HepG2 (cell line): ENCODE results near the gene ZBP1. TPM values are rescaled to one million over a fixed set of nuclear protein-coding genes. Genes with fewer than 3 reads are reported as not detected.

Experiments
- AKAP8 ChIP-seq: sonication (generic); formaldehyde crosslinking; IDR thresholded peaks from 2 replicates; pipeline ENCODE4 v1.5.1; 2020; ENCODE audit warnings: mild to moderate bottlenecking, missing genetic modification reagents
- CBX2 ChIP-seq, 2 experiments: fragments of 200-600 bp in 1 of 2; sonication (generic); formaldehyde crosslinking in 1 of 2; IDR thresholded peaks; 2 replicates each; pipeline versions ENCODE4 v1.7.0 to v1.8.1; 2018 to 2022; ENCODE audit warnings: low read depth in 2 of 2, low read length in 1 of 2, mild to moderate bottlenecking in 1 of 2, missing genetic modification reagents in 1 of 2
- CEBPG ChIP-seq: IDR thresholded peaks from 2 replicates; pipeline ENCODE4 v1.6.1; 2016
- CREB1 ChIP-seq, 2 experiments: fragments of 450-650 bp in 1 of 2; IDR thresholded peaks; 2 replicates each; pipeline ENCODE4 v1.6.1; 2016 to 2017; ENCODE audit warnings: control low read depth in 1 of 2, mild to moderate bottlenecking in 1 of 2, missing compliant biosample characterization in 1 of 2, missing genetic modification characterization in 1 of 2
- DBP ChIP-seq: sonication (generic); formaldehyde crosslinking; IDR thresholded peaks from 2 replicates; pipeline ENCODE4 v1.4.0; 2020; ENCODE audit warnings: missing genetic modification reagents; ENCODE audit errors: not compliant biosample characterization
- DR1 ChIP-seq: sonication (generic); formaldehyde crosslinking; IDR thresholded peaks from 2 replicates; pipeline ENCODE4 v1.8.0; 2021; ENCODE audit warnings: mild to moderate bottlenecking, missing genetic modification reagents, inconsistent platforms
- HNF1A ChIP-seq, 2 experiments: sonication (generic) in 1 of 2; formaldehyde crosslinking in 1 of 2; IDR thresholded peaks; 2 replicates each; pipeline versions ENCODE4 v1.4.0 to v1.6.1; 2016 to 2020; ENCODE audit warnings: borderline replicate concordance in 1 of 2, low read depth in 1 of 2, mild to moderate bottlenecking in 1 of 2, missing genetic modification reagents in 1 of 2
- HNRNPH1 ChIP-seq: fragments of 200-400 bp; formaldehyde crosslinking; optimal IDR thresholded peaks from 2 replicates; pipeline ENCODE3; 2017; ENCODE audit warnings: mild to moderate bottlenecking, low read depth, low read length
- KDM4B ChIP-seq: sonication (generic); formaldehyde crosslinking; IDR thresholded peaks from 2 replicates; pipeline ENCODE4 v1.4.0; 2020; ENCODE audit warnings: missing genetic modification reagents
- KMT2B ChIP-seq: IDR thresholded peaks from 2 replicates; pipeline ENCODE4 v1.6.1; 2016; ENCODE audit warnings: missing genetic modification reagents, missing compliant biosample characterization
- MIXL1 ChIP-seq: IDR thresholded peaks from 2 replicates; pipeline ENCODE4 v1.6.1; 2016
- MTA1 ChIP-seq: sonication (generic); formaldehyde crosslinking; IDR thresholded peaks from 2 replicates; pipeline ENCODE4 v1.4.0; 2020; ENCODE audit warnings: missing genetic modification reagents, mild to moderate bottlenecking, borderline replicate concordance
- MTF1 ChIP-seq: sonication (generic); formaldehyde crosslinking; IDR thresholded peaks from 2 replicates; pipeline ENCODE4 v1.5.0; 2020; ENCODE audit warnings: missing genetic modification reagents
- NR2F6 ChIP-seq, 2 experiments: IDR thresholded peaks; 2 replicates each; pipeline ENCODE4 v1.6.1; 2016; ENCODE audit warnings: antibody characterized with exemption in 1 of 2, mild to moderate bottlenecking in 1 of 2
- SP140L ChIP-seq: sonication (generic); formaldehyde crosslinking; IDR thresholded peaks from 2 replicates; pipeline ENCODE4 v1.4.0; 2020; ENCODE audit warnings: missing genetic modification reagents, borderline replicate concordance
- TCF12 ChIP-seq, 2 experiments: fragments of 450-650 bp in 1 of 2; sonication (generic) in 1 of 2; formaldehyde crosslinking in 1 of 2; IDR thresholded peaks; 2 replicates each; pipeline versions ENCODE4 v1.6.1 to v1.8.0; 2017 to 2022; ENCODE audit warnings: antibody characterized with exemption in 1 of 2, mild to moderate bottlenecking in 1 of 2, missing genetic modification reagents in 1 of 2, moderate library complexity in 1 of 2
- TFE3 ChIP-seq: IDR thresholded peaks from 2 replicates; pipeline ENCODE4 v1.6.1; 2016
- ZNF232 ChIP-seq: sonication (generic); formaldehyde crosslinking; IDR thresholded peaks from 2 replicates; pipeline ENCODE4 v1.4.0; 2020; ENCODE audit warnings: missing genetic modification reagents, borderline replicate concordance
- ZNF251 ChIP-seq: sonication (generic); formaldehyde crosslinking; IDR thresholded peaks from 2 replicates; pipeline ENCODE4 v1.9.0; 2021; ENCODE audit warnings: mild to moderate bottlenecking, missing genetic modification reagents
- ZNF350 ChIP-seq: sonication (generic); formaldehyde crosslinking; IDR thresholded peaks from 2 replicates; pipeline ENCODE4 v1.4.0; 2020; ENCODE audit warnings: mild to moderate bottlenecking, low read depth, missing genetic modification reagents, borderline replicate concordance
- ZNF354B ChIP-seq: sonication (generic); formaldehyde crosslinking; IDR thresholded peaks from 2 replicates; pipeline ENCODE4 v1.8.0; 2022; ENCODE audit warnings: mild to moderate bottlenecking, missing genetic modification reagents
- ZNF556 ChIP-seq: sonication (generic); formaldehyde crosslinking; IDR thresholded peaks from 2 replicates; pipeline ENCODE4 v1.4.0; 2020; ENCODE audit warnings: mild to moderate bottlenecking, missing genetic modification reagents, borderline replicate concordance
- ZNF589 ChIP-seq: sonication (generic); formaldehyde crosslinking; conservative IDR thresholded peaks from 2 replicates; pipeline ENCODE4 v1.8.0; 2022; ENCODE audit warnings: mild to moderate bottlenecking, moderate library complexity, missing genetic modification reagents
- ZNF670 ChIP-seq: sonication (generic); formaldehyde crosslinking; IDR thresholded peaks from 2 replicates; pipeline ENCODE4 v1.8.0; 2022; ENCODE audit warnings: mild to moderate bottlenecking, missing genetic modification reagents, borderline replicate concordance
- ZNF841 ChIP-seq: sonication (generic); formaldehyde crosslinking; IDR thresholded peaks from 2 replicates; pipeline ENCODE4 v1.8.1; 2023; ENCODE audit warnings: missing genetic modification reagents, borderline replicate concordance
- polyA plus RNA-seq, 8 experiments: library from polyadenylated mRNA; depleted of rRNA in 3 of 8; stranded (reverse) in 7 of 8; unstranded in 1 of 8; fragments of >200 nt; fragmentation: Illumina TruSeq in 4 of 8; extraction: Trizol in 4 of 8; gene quantifications; 2 replicates each; pipeline versions ENCODE4 v1.2.1 to v1.2.3, GENCODE V29; 2011 to 2016; ENCODE audit warnings: low read depth in 4 of 8, missing spikeins in 1 of 8, mixed read lengths in 1 of 8; ENCODE audit not compliant: insufficient read depth in 1 of 8
- total RNA-seq, 5 experiments: library from RNA; depleted of rRNA; stranded (reverse); fragments of >200 nt; fragmentation: Illumina TruSeq; extraction: Trizol; gene quantifications; 2 replicates each; pipeline ENCODE4 v1.2.3, GENCODE V29; 2016; ENCODE audit warnings: low read depth in 1 of 5

ZBP1 gene
- total and polyA plus RNA-seq, 2 of the 13 experiments (the other 11 are each of a cell fraction or from before 2014, with no cell fraction given), result not detected

- TF ChIP-seq DBP (CRISPR knock-in tag), result no peak
- no peak for TF ChIP-seq ZNF841 (CRISPR knock-in tag)
- no peak for TF ChIP-seq CBX2 (IDR thresholded peaks at IDR 0.05; ENCODE audit: low read depth, low read length)
- TF ChIP-seq CBX2 (CRISPR knock-in tag; IDR thresholded peaks at IDR 0.05; ENCODE audit: low read depth), result no peak
- no peak for TF ChIP-seq ZNF251
- TF ChIP-seq NR2F6 (IDR thresholded peaks at IDR 0.05), result peak; percentile 45
- peak; percentile 80 for TF ChIP-seq NR2F6 (CRISPR knock-in tag; IDR thresholded peaks at IDR 0.05)
- no peak for TF ChIP-seq HNF1A (IDR thresholded peaks at IDR 0.05; ENCODE audit: low read depth)
- no peak for TF ChIP-seq HNF1A (CRISPR knock-in tag; IDR thresholded peaks at IDR 0.05; ENCODE audit: borderline replicate concordance)
- TF ChIP-seq KDM4B, result 0 out of 2 replicates have a peak, but pooled peaks have one; percentile 58
- no peak for TF ChIP-seq CREB1 (IDR thresholded peaks at IDR 0.05)
- TF ChIP-seq CREB1 (CRISPR knock-in tag; IDR thresholded peaks at IDR 0.05), result no peak
- peak; percentile 39; the same call in 1 of the 2 replicates for TF ChIP-seq AKAP8 (CRISPR knock-in tag)
- no peak for TF ChIP-seq SP140L (CRISPR knock-in tag)
- peak; percentile 90; the same call in 1 of the 2 replicates for TF ChIP-seq ZNF556 (CRISPR knock-in tag)
- no peak for TF ChIP-seq MTF1 (CRISPR knock-in tag)
- peak; percentile 96 for TF ChIP-seq MTA1 (CRISPR knock-in tag)
- no peak for TF ChIP-seq ZNF350 (CRISPR knock-in tag)
- peak; percentile 88; the same call in 1 of the 2 replicates for TF ChIP-seq ZNF670
- TF ChIP-seq ZNF589, result no peak
- TF ChIP-seq TFE3 (CRISPR knock-in tag), result 0 out of 2 replicates have a peak, but pooled peaks have one; percentile 27
- TF ChIP-seq MIXL1 (CRISPR knock-in tag), result no peak
- TF ChIP-seq ZNF232 (CRISPR knock-in tag), result no peak
- TF ChIP-seq CEBPG (CRISPR knock-in tag), result no peak
- TF ChIP-seq TCF12 (IDR thresholded peaks at IDR 0.05), result no peak
- no peak for TF ChIP-seq TCF12 (CRISPR knock-in tag; IDR thresholded peaks at IDR 0.05)
- no peak for TF ChIP-seq ZNF354B
- no peak for TF ChIP-seq HNRNPH1
- TF ChIP-seq KMT2B (CRISPR knock-in tag), result no peak
- no peak for TF ChIP-seq DR1 (CRISPR knock-in tag)
These were observed 33.8 kb downstream of the ZBP1 start (continued) for GRCh38 chr20:57586370-57586793.
